SJSA1 (cell line): ENCODE data around the gene NAA40. TPM values are rescaled to one million over a fixed set of nuclear protein-coding genes. Genes with fewer than 3 reads are reported as not detected.

Experiments
- DNase-seq, 2 experiments: peaks; one replicate each; pipeline ENCODE4 v3.0.0-alpha.2; 2015 to 2020; ENCODE audit warnings: low spot score in 2 of 2, low read depth in 1 of 2
- H3K27ac ChIP-seq: fragments of 250-450 bp; sonication (Bioruptor Pico); 2 replicates; pipeline ENCODE4 v1.5.1; 2020; ENCODE audit warnings: mild to moderate bottlenecking, moderate library complexity
- H3K27me3 ChIP-seq: fragments of 250-450 bp; sonication (Bioruptor Pico); replicated peaks from 2 replicates; pipeline ENCODE4 v1.5.1; 2020; ENCODE audit warnings: mild to moderate bottlenecking, moderate library complexity
- H3K36me3 ChIP-seq: fragments of 250-450 bp; sonication (Bioruptor Pico); 2 replicates; pipeline ENCODE4 v1.5.1; 2020; ENCODE audit warnings: mild to moderate bottlenecking
- H3K4me1 ChIP-seq: fragments of 250-450 bp; sonication (Bioruptor Pico); replicated peaks from 2 replicates; pipeline ENCODE4 v1.6.1; 2021; ENCODE audit warnings: mild to moderate bottlenecking
- H3K4me3 ChIP-seq: fragments of 250-450 bp; sonication (Bioruptor Pico); 2 replicates; pipeline ENCODE4 v1.5.1; 2020; ENCODE audit warnings: mild to moderate bottlenecking
- H3K9me3 ChIP-seq: fragments of 250-450 bp; sonication (Bioruptor Pico); replicated peaks from 2 replicates; pipeline ENCODE4 v1.5.1; 2020; ENCODE audit warnings: mild to moderate bottlenecking
- total RNA-seq: library from RNA; depleted of rRNA; stranded (reverse); fragments of >200 nt; shearing (Covaris generic); gene quantifications from 2 replicates; pipeline ENCODE4 v1.2.3, GENCODE V29; 2014

NAA40 gene
- total RNA-seq, 1 experiment from 2014 or later, result 21.4 TPM

GRCh38 chr11:63907808-63908530 is 30.8 kb upstream of the NAA40 start:
- Histone ChIP-seq H3K4me3 (no peak overlapping the region), H3K36me3 (peaks cover 64% of the 10 kb centered on the region), H3K27me3 (no peaks in the 10 kb centered on the region), H3K4me1 (no peaks in the 10 kb centered on the region; the same call in 1 of the 2 replicates), H3K27ac (no peak overlapping the region), H3K9me3 (no peaks in the 10 kb centered on the region)
- no peak for DNase-seq

DNA sequence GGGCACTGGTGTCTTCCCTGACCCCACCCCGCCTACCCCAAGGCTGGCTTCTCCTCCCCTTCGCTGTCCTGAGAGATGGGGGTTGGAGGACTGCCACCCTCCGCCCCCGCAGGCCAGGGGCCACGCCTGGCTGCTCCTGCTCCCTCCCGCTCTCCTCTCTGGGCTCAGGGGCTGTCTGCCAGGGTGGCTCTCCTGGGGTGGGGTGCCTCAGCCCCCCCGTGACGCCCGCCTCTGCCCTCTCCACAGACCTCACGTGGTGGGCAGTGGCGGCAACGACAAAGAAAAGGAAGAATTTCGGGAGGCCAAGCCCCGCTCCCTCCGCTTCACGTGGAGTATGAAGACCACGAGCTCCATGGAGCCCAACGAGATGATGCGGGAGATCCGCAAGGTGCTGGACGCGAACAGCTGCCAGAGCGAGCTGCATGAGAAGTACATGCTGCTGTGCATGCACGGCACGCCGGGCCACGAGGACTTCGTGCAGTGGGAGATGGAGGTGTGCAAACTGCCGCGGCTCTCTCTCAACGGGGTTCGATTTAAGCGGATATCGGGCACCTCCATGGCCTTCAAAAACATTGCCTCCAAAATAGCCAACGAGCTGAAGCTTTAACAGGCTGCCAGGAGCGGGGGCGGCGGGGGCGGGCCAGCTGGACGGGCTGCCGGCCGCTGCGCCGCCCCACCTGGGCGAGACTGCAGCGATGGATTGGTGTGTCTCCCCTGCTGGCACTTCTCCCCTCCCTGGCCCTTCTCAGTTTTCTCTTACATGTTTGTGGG is 30.0 kb upstream of the NAA40 start:
- H3K36me3 ChIP-seq, result peaks cover 56% of the 10 kb centered on the region
- no peaks in the 10 kb centered on the region; the same call in 1 of the 2 replicates for H3K4me1 ChIP-seq
- no peak overlapping the region for H3K27ac ChIP-seq
- H3K9me3 ChIP-seq, result no peaks in the 10 kb centered on the region
- DNase-seq, result no peak
- no peaks in the 10 kb centered on the region for H3K27me3 ChIP-seq
- H3K4me3 ChIP-seq, result no peak overlapping the region

DNA sequence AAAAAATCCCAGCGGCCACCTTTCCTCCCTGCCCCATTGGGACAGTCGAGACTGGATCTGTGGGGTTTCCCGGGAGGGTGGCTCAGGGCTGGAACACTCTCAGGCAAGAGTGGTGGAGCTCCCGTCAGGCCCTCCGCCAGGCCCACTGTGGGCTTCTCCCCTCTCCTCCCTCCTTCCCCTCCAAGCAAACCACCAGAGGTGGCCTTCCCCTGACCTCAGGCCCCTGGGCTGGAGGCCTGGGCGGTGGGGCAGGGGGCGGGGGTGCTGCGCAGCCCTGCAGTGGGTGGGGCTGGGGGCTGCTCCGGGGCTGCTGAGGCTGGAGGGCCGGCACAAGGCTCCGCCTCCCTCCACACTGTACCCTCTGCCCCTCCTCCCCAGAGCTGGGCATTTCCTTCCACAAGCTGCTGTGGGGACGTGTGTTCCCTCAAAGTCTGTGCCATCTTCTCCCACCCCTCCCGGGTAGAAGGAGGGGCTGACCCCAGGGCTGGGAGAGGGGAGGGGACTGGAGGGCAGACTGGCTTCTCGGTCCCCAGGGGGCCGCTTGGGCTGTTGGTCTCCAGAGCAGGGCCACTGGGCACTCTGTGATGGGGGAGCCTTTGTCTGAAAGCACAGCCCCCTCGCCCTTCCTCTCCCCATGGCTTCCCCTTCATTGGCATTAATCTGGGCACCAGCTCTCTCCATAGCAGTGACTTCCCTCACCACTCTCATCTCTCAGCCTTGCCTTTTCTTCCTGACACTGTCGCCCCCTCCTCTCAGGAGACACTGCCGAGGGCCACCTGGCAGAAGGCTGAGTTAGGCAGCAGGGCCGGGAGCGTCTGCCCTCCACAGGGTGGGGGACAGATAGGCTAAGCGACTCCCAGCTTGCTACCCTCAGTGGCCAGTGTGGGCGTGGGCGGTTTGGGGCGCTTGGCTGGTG is 29.0 kb upstream of the NAA40 start:
- no peaks in the 10 kb centered on the region for H3K9me3 ChIP-seq
- no peak overlapping the region for H3K4me3 ChIP-seq
- no peaks in the 10 kb centered on the region; the same call in 1 of the 2 replicates for H3K4me1 ChIP-seq
- H3K27ac ChIP-seq, result no peak overlapping the region
- H3K36me3 ChIP-seq, result peaks cover 45% of the 10 kb centered on the region
- DNase-seq, result no peak
- no peaks in the 10 kb centered on the region for H3K27me3 ChIP-seq

- Histone ChIP-seq H3K4me1 (peaks cover under 1% of the 10 kb centered on the region), H3K27me3 (no peaks in the 10 kb centered on the region), H3K36me3 (peaks cover 37% of the 10 kb centered on the region), H3K4me3 (no peak overlapping the region), H3K9me3 (no peaks in the 10 kb centered on the region), H3K27ac (no peak overlapping the region)
- DNase-seq, result no peak
These were observed 28.1 kb upstream of the NAA40 start for GRCh38 chr11:63910675-63911074.

GRCh38 chr11:63911440-63911839 is 27.4 kb upstream of the NAA40 start:
- Histone ChIP-seq H3K27ac (no peak overlapping the region), H3K27me3 (no peaks in the 10 kb centered on the region), H3K4me1 (peaks cover 8% of the 10 kb centered on the region), H3K36me3 (peaks cover 32% of the 10 kb centered on the region), H3K4me3 (no peak overlapping the region), H3K9me3 (no peaks in the 10 kb centered on the region)
- no peak for DNase-seq

DNA sequence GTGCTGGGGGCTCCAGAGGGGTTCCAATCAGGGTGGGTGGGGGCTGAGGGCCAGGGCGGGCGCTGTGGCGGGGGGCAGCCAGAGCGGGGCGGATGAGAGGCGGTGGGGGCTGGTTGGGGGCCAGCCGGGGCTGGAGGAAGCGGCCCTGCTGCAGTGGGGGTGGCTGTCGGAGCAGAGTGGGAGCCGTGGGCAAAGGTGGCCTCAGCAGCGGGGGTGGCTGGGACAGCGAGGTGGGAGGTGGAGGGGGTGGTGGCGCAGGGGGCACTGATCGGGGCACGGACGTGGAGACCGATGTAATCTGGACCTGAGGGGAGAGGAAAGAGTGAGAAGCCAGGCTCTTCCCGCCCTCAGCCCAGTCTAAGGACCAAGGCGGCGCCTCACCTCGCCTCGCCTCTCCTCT is 26.9 kb upstream of the NAA40 start:
- Histone ChIP-seq H3K4me1 (peaks cover 11% of the 10 kb centered on the region), H3K27me3 (no peaks in the 10 kb centered on the region), H3K36me3 (peaks cover 31% of the 10 kb centered on the region), H3K9me3 (no peaks in the 10 kb centered on the region), H3K4me3 (no peak overlapping the region), H3K27ac (no peak overlapping the region)
- DNase-seq, result no peak

DNA sequence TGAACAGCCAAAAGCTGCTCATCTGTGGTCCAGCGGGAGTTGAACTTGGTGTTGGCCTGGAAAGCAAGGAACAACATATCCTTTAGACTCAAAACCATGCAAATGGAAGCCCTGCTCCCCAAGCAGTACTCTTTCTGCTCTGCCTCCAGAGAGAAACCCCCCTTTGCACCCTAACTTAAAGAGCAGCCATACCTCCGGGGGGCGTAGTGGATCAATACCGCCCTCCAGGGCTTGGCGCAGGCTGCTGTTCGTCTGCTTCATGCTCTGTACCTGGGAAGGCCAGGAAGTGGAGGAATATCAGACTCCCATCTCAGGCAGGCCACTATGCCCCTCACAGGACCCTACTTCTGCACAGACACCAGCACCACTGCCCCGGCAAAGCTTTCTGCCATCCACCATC is 26.1 kb upstream of the NAA40 start:
- Histone ChIP-seq H3K9me3 (no peaks in the 10 kb centered on the region), H3K36me3 (peaks cover 23% of the 10 kb centered on the region), H3K4me3 (no peak overlapping the region), H3K27ac (no peak overlapping the region), H3K27me3 (no peaks in the 10 kb centered on the region), H3K4me1 (peaks cover 17% of the 10 kb centered on the region)
- no peak for DNase-seq

- Histone ChIP-seq H3K27ac (no peak overlapping the region), H3K27me3 (no peaks in the 10 kb centered on the region)
- DNase-seq, result no peak
These were observed 24.7 kb upstream of the NAA40 start for GRCh38 chr11:63913866-63914830.

GRCh38 chr11:63914896-63915691 is 23.7 kb upstream of the NAA40 start:
- no peak for DNase-seq
- H3K36me3 ChIP-seq, result peaks cover 5% of the 10 kb centered on the region
- no peak overlapping the region for H3K4me3 ChIP-seq
- no peak overlapping the region for H3K27ac ChIP-seq
- H3K9me3 ChIP-seq, result no peaks in the 10 kb centered on the region
- peaks cover 27% of the 10 kb centered on the region for H3K4me1 ChIP-seq
- no peaks in the 10 kb centered on the region for H3K27me3 ChIP-seq

More at GRCh38 chr11:63913866-63914830, 24.7 kb upstream of the NAA40 start:
- H3K9me3 ChIP-seq, result no peaks in the 10 kb centered on the region
- H3K36me3 ChIP-seq, result peaks cover 8% of the 10 kb centered on the region
- peaks cover 27% of the 10 kb centered on the region for H3K4me1 ChIP-seq
- H3K4me3 ChIP-seq, result no peak overlapping the region

- no peaks in the 10 kb centered on the region for H3K27me3 ChIP-seq
- H3K36me3 ChIP-seq, result peaks cover 3% of the 10 kb centered on the region; the same call in 1 of the 2 replicates
- H3K27ac ChIP-seq, result no peak overlapping the region
- peak; percentile 56 to 79 for DNase-seq
- peaks cover 27% of the 10 kb centered on the region for H3K4me1 ChIP-seq
- H3K9me3 ChIP-seq, result no peaks in the 10 kb centered on the region
- H3K4me3 ChIP-seq, result peak overlapping the region; percentile 45
These were observed 22.6 kb upstream of the NAA40 start for GRCh38 chr11:63915961-63916836.

DNA sequence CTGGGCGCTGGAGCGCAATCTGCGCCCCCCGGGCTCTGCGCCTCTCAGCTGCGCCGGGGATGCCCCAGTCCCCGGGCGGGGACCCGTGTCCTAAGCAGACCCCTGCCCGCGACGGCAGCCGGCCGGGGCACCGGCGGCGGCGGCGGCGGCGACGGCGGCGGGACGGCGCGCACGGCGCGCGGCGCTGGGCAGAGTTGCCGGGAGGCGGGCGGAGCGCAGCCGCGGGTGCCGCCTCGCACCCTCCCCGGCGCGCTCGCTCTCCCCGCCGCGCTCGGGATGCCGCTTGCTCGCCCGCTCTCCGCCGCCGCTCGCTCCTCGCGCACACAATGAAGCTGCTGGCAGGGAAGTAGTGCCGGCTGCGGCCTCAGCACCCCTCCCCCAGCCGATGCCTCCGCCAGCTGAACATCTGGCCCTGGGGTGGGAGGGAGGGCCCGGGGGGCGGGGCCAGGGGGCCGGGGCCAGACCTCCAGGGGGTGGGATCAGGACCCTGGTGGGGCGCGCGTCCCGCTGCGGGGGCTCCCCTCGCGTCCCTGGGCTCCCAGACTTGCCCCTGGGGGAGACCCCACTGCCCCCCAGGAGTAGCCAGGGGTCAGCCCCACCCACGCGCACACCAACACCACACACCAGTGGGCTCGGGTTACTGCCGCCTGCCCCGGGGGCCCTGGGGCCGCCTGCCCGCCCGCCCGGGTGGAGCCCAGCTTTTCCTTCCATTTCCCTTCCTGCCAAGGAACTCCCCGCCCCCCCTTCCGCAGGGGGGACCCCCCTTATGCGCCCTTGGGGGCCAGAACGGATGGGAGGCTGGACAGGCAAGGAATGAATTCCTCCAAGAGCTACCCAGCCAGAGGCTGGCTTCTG is 21.7 kb upstream of the NAA40 start, which contains the start of gene RCOR2:
RCOR2 (minus strand) TSS at position 328 of the 855 bp plus-strand sequence. CDS start 708 bp downstream, outside the sequence.
- Histone ChIP-seq H3K27ac (no peak within 1 kb of the TSS), H3K27me3 (no peaks in the 10 kb centered on the region)

More for the DNA sequence above, 21.7 kb upstream of the NAA40 start, which contains the start of gene RCOR2:
- peak; percentile 76 to 89 for DNase-seq
- Histone ChIP-seq H3K36me3 (peaks cover 3% of the 10 kb centered on the region; the same call in 1 of the 2 replicates), H3K4me1 (peaks cover 27% of the 10 kb centered on the region), H3K9me3 (peaks cover 5% of the 10 kb centered on the region; the same call in 1 of the 2 replicates), H3K4me3 (peak within 1 kb of the TSS; percentile 45)
